Osteocyte (in vitro differentiated cells): ENCODE measurements around the gene SS18. TPM values are rescaled to one million over a fixed set of nuclear protein-coding genes. Genes with fewer than 3 reads are reported as not detected.
A peak's percentile ranks its signal among the peaks of the same experiment; 100 is the strongest.
"Not testable (repeated sequence)": the region's sequence is repeated elsewhere in the genome, so short reads cannot be mapped to it uniquely, and the experiment has no call there.

Experiments used
- DNase-seq: peaks from one replicate; pipeline ENCODE4 v3.0.0; 2021; ENCODE audit warnings: mixed read lengths; ENCODE audit not compliant: unreplicated experiment; ENCODE audit errors: extremely low spot score
- H3K27ac Mint-ChIP-seq: one replicate; pipeline ENCODE4 v1.8.0; 2021; ENCODE audit warnings: mild to moderate bottlenecking, mixed read lengths; ENCODE audit not compliant: unreplicated experiment
- H3K27me3 Mint-ChIP-seq: one replicate; pipeline ENCODE4 v1.8.0; 2021; ENCODE audit warnings: mixed read lengths; ENCODE audit not compliant: unreplicated experiment
- H3K36me3 Mint-ChIP-seq: one replicate; pipeline ENCODE4 v1.8.0; 2021; ENCODE audit warnings: mixed read lengths; ENCODE audit not compliant: unreplicated experiment
- H3K4me1 Mint-ChIP-seq: one replicate; pipeline ENCODE4 v1.8.0; 2021; ENCODE audit warnings: mixed read lengths; ENCODE audit not compliant: unreplicated experiment
- H3K4me3 Mint-ChIP-seq: one replicate; pipeline ENCODE4 v1.8.0; 2021; ENCODE audit warnings: mild to moderate bottlenecking, moderate library complexity, mixed read lengths; ENCODE audit not compliant: unreplicated experiment
- H3K9me3 Mint-ChIP-seq: one replicate; pipeline ENCODE4 v1.8.0; 2021; ENCODE audit warnings: mixed read lengths; ENCODE audit not compliant: unreplicated experiment
- CTCF ChIP-seq: fragments of 200-600 bp; sonication (generic); IDR thresholded peaks from 2 replicates; pipeline ENCODE4 v1.5.0; 2021; ENCODE audit warnings: antibody characterized with exemption, mild to moderate bottlenecking, moderate library complexity
- long read RNA-seq: library from polyadenylated mRNA; unstranded; transcript quantifications from one replicate; pipeline ENCODE4 v2.0.0, GENCODE V29; 2021
- total RNA-seq: library from RNA; stranded (reverse); gene quantifications from 2 replicates; pipeline ENCODE4 v1.2.1, GENCODE V29; 2021

SS18 gene
- total RNA-seq: 88.2 and 98.7 TPM in 2 replicates
- long read RNA-seq, transcript SS18-203 (11 exons, 3,414 nt): minor isoform, 98 of 555 reads
- long read RNA-seq, transcript SS18-201 (10 exons, 1,836 nt): major isoform, 361 of 555 reads
- long read RNA-seq, partial matches to known transcripts: 24 of 555 reads
- long read RNA-seq, other reads (novel, unspliced or antisense): 70 of 555 reads

GRCh38 chr18:26090130-26091046 lies at the start of gene SS18:
Gene SS18 (minus strand): TSS chr18:26090613. CDS start chr18:26090569, 44 bp downstream.
- peak; percentile 97 for DNase-seq
- TF ChIP-seq CTCF: peak; percentile 10
- Mint-ChIP-seq H3K27me3 (no peaks in the 10 kb centered on the region), H3K36me3 (peaks cover 8% of the 10 kb centered on the region), H3K4me3 (peak within 1 kb of the TSS; percentile 94), H3K9me3 (no peaks in the 10 kb centered on the region), H3K4me1 (peaks cover 28% of the 10 kb centered on the region), H3K27ac (peak within 1 kb of the TSS; percentile 95)

- no peak for DNase-seq
- peaks cover 2% of the 10 kb centered on the region for H3K9me3 Mint-ChIP-seq
- no peaks in the 10 kb centered on the region for H3K36me3 Mint-ChIP-seq
- TF ChIP-seq CTCF: no peak
- H3K27ac Mint-ChIP-seq: no peak overlapping the region
- H3K27me3 Mint-ChIP-seq: peaks cover 9% of the 10 kb centered on the region
- H3K4me1 Mint-ChIP-seq: no peaks in the 10 kb centered on the region
- no peak overlapping the region for H3K4me3 Mint-ChIP-seq
Measured at GRCh38 chr18:26135548-26135947, 45.1 kb upstream of the SS18 start.

GRCh38 chr18:26134107-26134506 lies 43.7 kb upstream of the SS18 start:
- Mint-ChIP-seq H3K36me3 (no peaks in the 10 kb centered on the region), H3K4me3 (no peak overlapping the region), H3K27ac (no peak overlapping the region), H3K27me3 (peaks cover 10% of the 10 kb centered on the region), H3K9me3 (no peaks in the 10 kb centered on the region), H3K4me1 (no peaks in the 10 kb centered on the region)
- DNase-seq: no peak
- no peak for TF ChIP-seq CTCF

GRCh38 chr18:26133652-26134051 lies 43.2 kb upstream of the SS18 start, which contains the start of gene PSMA8:
Gene PSMA8 (plus strand): TSS chr18:26133869. CDS start chr18:26133966, 97 bp downstream.
- no peak for DNase-seq
- TF ChIP-seq CTCF: no peak
- no peaks in the 10 kb centered on the region for H3K9me3 Mint-ChIP-seq
- H3K27ac Mint-ChIP-seq: no peak within 1 kb of the TSS
- peaks cover 9% of the 10 kb centered on the region for H3K27me3 Mint-ChIP-seq
- no peaks in the 10 kb centered on the region for H3K36me3 Mint-ChIP-seq
- no peaks in the 10 kb centered on the region for H3K4me1 Mint-ChIP-seq
- no peak within 1 kb of the TSS for H3K4me3 Mint-ChIP-seq

- DNase-seq, H3K27ac Mint-ChIP-seq, H3K36me3 Mint-ChIP-seq, H3K9me3 Mint-ChIP-seq, H3K4me3 Mint-ChIP-seq, H3K4me1 Mint-ChIP-seq: not testable (repeated sequence)
- H3K27me3 Mint-ChIP-seq: peaks cover 11% of the 10 kb centered on the region
Measured at GRCh38 chr18:26128192-26128591, 37.8 kb upstream of the SS18 start.
